Upper lobe of right lung (tissue), 1 donor: ENCODE data around the gene TUBGCP2. TPM values are rescaled to one million over a fixed set of nuclear protein-coding genes. Genes with fewer than 3 reads are reported as not detected.

ENCODE experiments used
- ATAC-seq: fragments of 200-7000 bp; cut with Tn5 transposase; one replicate; pipeline ENCODE4 v1.9.1; 2020; ENCODE audit warnings: mild to moderate bottlenecking, moderate library complexity
- DNase-seq: peaks from one replicate; pipeline ENCODE4 v3.0.0-alpha.2; 2020
- H3K27ac ChIP-seq: fragments of 200-600 bp; one replicate; pipeline ENCODE4 v1.8.0; 2022
- H3K27me3 ChIP-seq: fragments of 200-600 bp; one replicate; pipeline ENCODE4 v1.8.0; 2022; ENCODE audit warnings: mild to moderate bottlenecking
- H3K36me3 ChIP-seq: fragments of 200-600 bp; one replicate; pipeline ENCODE4 v1.8.0; 2022
- H3K4me1 ChIP-seq: fragments of 200-600 bp; one replicate; pipeline ENCODE4 v1.8.0; 2022
- H3K4me3 ChIP-seq: fragments of 200-600 bp; one replicate; pipeline ENCODE4 v1.8.0; 2022; ENCODE audit warnings: mild to moderate bottlenecking
- H3K9me3 ChIP-seq: fragments of 200-600 bp; one replicate; pipeline ENCODE4 v1.8.0; 2022
- intact Hi-C: fragments of 100-400 bp; cut with DNase I; formaldehyde crosslinking; loops from one replicate; pipeline ENCODE4 v1.11.0; 2022
- total RNA-seq: library from RNA; stranded (reverse); fragmentation: NEBNext Ultra II Directional; extraction: Animal tissue kit (Norgen Biotek cat#: 25700); gene quantifications from one replicate; pipeline ENCODE4 v1.2.1, GENCODE V29; 2021
- TF ChIP-seq, protein P1 (sequence below): fragments of 200-600 bp; IDR thresholded peaks from one replicate; pipeline ENCODE4 v1.8.0; 2022; ENCODE audit warnings: antibody characterized with exemption
- donor health status: DM: no; HTN: yes; CAD: no; lungs with severe emphysema.

The TUBGCP2 gene
- total RNA-seq, 1 donor from 2014 or later = 44.6 TPM

DNA sequence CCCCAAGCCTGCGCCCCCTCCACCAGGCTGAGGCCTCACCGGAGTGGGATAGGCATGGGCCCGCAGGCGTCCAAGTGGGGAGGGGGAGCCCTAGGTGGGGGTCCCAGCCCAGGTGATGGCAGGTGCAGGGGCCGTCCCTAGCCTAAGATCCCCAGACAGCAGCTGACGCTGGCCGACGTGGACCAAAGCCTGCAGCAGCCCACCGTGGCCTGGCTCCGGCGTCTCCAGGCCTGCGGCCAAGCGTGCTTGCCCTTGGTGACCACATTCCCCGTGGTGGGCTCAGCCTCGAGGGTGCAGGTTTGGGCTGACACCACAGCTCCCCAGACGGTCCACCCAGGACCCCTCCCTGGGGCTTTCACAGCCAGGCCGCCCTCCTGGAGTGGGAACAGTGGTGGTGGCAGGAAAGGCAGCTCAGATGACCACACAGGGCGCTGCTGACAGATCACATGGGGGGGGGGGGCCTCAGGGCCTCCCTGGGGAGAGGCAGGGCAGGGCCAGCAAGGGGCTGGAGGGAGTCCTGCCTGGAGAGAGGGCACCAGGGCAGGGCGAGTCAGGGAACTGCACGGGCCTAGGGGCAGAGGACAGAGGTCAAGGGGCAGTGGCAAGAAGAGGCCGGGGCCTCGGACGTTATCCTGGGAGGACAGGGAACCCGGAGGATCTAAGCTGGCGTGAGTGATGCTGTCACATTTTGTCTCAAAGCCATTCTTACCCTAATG, 31.2 kb downstream of the TUBGCP2 start:
- H3K27me3 ChIP-seq = peaks cover 7% of the 10 kb centered on the region
- H3K36me3 ChIP-seq = peaks cover 23% of the 10 kb centered on the region
- H3K4me3 ChIP-seq = no peak overlapping the region
- intact Hi-C loops = no loop called here
- peaks cover 38% of the 10 kb centered on the region for H3K4me1 ChIP-seq
- TF ChIP-seq, protein P1, sequence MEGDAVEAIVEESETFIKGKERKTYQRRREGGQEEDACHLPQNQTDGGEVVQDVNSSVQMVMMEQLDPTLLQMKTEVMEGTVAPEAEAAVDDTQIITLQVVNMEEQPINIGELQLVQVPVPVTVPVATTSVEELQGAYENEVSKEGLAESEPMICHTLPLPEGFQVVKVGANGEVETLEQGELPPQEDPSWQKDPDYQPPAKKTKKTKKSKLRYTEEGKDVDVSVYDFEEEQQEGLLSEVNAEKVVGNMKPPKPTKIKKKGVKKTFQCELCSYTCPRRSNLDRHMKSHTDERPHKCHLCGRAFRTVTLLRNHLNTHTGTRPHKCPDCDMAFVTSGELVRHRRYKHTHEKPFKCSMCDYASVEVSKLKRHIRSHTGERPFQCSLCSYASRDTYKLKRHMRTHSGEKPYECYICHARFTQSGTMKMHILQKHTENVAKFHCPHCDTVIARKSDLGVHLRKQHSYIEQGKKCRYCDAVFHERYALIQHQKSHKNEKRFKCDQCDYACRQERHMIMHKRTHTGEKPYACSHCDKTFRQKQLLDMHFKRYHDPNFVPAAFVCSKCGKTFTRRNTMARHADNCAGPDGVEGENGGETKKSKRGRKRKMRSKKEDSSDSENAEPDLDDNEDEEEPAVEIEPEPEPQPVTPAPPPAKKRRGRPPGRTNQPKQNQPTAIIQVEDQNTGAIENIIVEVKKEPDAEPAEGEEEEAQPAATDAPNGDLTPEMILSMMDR = no peak
- no peak for DNase-seq
- ATAC-seq = no peak
- no peaks in the 10 kb centered on the region for H3K9me3 ChIP-seq
- H3K27ac ChIP-seq = peak overlapping the region; percentile 63

DNA sequence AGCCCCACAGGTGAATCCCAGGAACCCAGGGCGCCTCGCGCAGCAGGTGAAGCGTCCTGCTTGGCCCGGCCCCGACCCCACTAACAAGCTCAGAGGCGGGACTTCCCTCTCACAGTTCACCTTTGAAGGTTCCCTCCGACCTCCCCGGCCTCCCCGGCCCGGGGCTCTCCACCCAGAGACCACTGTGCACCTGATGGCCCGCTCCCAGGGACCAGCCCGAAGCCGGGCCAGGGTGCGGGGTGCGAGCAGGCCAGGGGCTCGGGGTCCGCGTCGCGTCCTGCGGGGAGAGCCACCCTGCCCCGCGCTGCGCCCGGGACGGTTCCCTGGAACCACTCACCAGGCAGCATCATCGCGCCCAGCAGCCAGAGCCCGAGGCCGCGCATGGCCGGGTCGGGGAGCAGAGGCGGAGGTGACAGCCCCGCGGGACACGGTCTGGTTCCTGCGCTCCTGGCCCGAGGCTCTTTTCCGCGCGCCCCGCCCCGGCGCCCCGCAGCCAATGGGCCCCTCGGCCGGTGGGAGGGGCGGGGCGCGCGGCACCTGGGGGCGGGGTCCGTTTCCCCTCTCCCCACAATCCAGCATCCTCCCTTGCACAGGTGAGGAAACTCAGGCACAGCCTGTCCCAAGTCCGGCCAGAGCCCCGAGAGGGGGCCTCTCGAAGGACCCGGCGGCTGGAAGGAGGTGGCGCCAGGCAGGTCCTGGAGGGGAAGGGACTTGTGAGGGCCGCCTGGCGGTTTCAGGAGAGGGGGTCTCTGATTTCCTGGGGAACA, 32.1 kb downstream of the TUBGCP2 start, which contains the start of gene ADAM8:
Gene ADAM8, minus strand, starts transcription at position 434 of the 767 bp plus-strand sequence. Its CDS starts 51 bp downstream, at position 383.
- TF ChIP-seq, protein P1 = no peak
- Histone ChIP-seq H3K27ac (peak within 1 kb of the TSS; percentile 63), H3K9me3 (no peaks in the 10 kb centered on the region), H3K36me3 (peaks cover 15% of the 10 kb centered on the region), H3K27me3 (peaks cover 7% of the 10 kb centered on the region), H3K4me3 (peak within 1 kb of the TSS; percentile 45), H3K4me1 (peaks cover 38% of the 10 kb centered on the region)
- intact Hi-C loops = no loop called here
- DNase-seq (peak; percentile 78), ATAC-seq (peak; percentile 51)

DNA sequence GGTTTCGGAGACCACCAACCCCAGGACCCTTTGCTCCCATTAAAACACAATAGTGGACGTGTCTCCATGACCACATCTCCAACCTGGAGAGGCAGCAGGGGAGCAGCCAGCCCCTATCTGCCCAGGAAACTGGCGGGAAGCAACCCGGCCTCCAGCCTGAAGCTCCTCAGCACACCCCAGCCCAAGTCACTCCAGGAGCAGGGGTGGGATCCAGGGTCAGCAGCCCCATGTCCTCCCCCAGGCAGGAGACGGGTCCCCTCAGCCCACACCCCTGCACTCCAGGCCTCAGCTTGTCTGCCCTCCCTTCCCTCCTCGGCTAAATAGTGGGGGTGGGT, 32.6 kb downstream of the TUBGCP2 start:
- TF ChIP-seq, protein P1 = no peak
- H3K9me3 ChIP-seq = no peaks in the 10 kb centered on the region
- H3K27me3 ChIP-seq = peaks cover 7% of the 10 kb centered on the region
- ATAC-seq (no peak), DNase-seq (no peak)
- peak overlapping the region; percentile 30 for H3K27ac ChIP-seq
- intact Hi-C loops = no loop called here
- H3K36me3 ChIP-seq = peaks cover 10% of the 10 kb centered on the region
- H3K4me3 ChIP-seq = peak overlapping the region; percentile 45
- peaks cover 38% of the 10 kb centered on the region for H3K4me1 ChIP-seq

DNA sequence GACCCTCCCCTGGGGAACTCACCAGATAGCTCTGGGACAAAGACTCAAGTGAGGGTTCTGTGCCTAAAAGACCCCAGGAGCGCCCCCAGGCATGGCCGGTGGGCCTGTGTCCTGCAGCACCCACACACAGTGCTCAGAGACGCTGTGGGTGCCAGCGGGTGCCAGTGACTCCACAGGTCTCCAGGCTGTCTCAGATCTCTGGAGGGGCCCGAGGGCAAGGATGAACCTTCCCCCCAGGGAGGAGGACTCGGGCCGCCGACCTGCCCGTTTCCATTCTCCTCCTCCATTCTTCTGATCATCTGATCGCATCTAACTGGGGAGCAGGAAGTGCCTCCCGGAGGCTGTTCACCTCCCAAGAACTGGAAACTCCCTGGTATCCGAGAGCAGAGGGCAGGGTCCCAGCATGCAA, 33.0 kb downstream of the TUBGCP2 start:
- peak overlapping the region; percentile 45 for H3K4me3 ChIP-seq

DNA sequence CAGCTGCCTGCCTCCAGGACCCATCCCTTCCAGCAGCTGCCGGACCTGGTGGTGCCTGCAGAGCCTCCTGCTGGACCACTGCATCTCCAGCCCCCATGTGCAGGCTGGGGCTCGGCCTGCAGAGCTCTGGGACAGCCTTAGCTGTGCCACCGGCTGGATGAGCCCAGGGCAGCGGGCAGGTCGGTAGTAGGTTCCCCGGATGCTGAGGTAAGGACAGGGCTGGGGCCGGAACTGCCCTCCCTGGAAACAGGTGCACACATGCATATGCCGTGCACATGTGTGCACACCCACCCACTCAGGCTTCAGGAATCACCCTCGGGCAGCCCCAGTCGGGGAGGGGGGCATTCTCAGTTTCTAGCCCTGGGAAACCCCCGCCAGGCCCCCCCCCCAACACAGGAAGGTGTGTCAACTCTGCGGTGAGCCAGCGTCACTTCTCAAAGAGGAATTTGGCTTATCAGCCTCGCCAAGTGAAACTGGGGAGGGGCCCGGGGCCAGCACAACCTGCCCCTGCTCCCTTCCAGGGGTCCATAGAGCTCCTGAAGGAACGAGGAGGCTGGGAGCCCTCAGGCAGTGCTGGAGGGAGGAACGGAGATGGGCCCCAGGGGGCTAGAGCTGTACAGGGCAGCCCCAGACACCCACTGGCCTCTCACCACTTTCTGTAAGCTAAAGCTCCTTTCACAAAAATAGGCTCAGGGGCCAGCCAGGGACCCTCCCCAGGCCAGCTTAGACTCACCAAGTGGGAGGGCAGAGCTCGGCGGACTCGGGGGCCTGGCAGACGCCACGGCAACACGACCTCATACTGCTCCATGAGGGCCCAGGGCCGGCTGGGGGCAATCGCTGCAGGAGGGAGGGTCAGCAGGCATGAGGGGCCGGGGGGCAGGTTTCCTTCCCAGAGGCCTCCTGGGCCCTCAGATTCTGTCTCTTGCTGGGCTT, 33.7 kb downstream of the TUBGCP2 start:
- TF ChIP-seq, protein P1 = no peak
- Histone ChIP-seq H3K36me3 (peaks cover 6% of the 10 kb centered on the region), H3K27me3 (peaks cover 7% of the 10 kb centered on the region), H3K27ac (no peak overlapping the region), H3K9me3 (no peaks in the 10 kb centered on the region), H3K4me1 (peaks cover 38% of the 10 kb centered on the region), H3K4me3 (peak overlapping the region; percentile 45)
- intact Hi-C loops = no loop called here
- ATAC-seq (peak; percentile 2), DNase-seq (no peak)

More for the DNA sequence above, 33.0 kb downstream of the TUBGCP2 start:
- Histone ChIP-seq H3K27ac (peak overlapping the region; percentile 30), H3K4me1 (peaks cover 38% of the 10 kb centered on the region), H3K27me3 (peaks cover 7% of the 10 kb centered on the region), H3K9me3 (no peaks in the 10 kb centered on the region), H3K36me3 (peaks cover 9% of the 10 kb centered on the region)
- DNase-seq = no peak
- TF ChIP-seq, protein P1 = no peak
- intact Hi-C loops = no loop called here
- ATAC-seq = no peak
